Myocyte (in vitro differentiated cells): ENCODE data around the gene WDR87. TPM values are rescaled to one million over a fixed set of nuclear protein-coding genes. Genes with fewer than 3 reads are reported as not detected.
"Not testable (repeated sequence)": the region's sequence is repeated elsewhere in the genome, so short reads cannot be mapped to it uniquely, and the experiment has no call there.

Source experiments
- DNase-seq: peaks from one replicate; pipeline ENCODE4 v3.0.0-alpha.2; 2012; ENCODE audit warnings: low read depth
- total RNA-seq: library from RNA; depleted of rRNA; stranded (reverse); fragments of >200 nt; gene quantifications from 2 replicates; pipeline ENCODE4 v1.2.3, GENCODE V29; 2014

WDR87 gene
- total RNA-seq, 1 donor from 2014 or later, result not detected

- no peak for DNase-seq
Measured at GRCh38 chr19:37886571-37886970, 19.8 kb downstream of the WDR87 start.

- DNase-seq, result no peak
Measured at GRCh38 chr19:37885392-37885791, 21.0 kb downstream of the WDR87 start.

- DNase-seq, result no peak
Measured at GRCh38 chr19:37877147-37877546, 29.2 kb downstream of the WDR87 start.

GRCh38 chr19:37876032-37876431 lies 30.4 kb downstream of the WDR87 start:
- no peak for DNase-seq

GRCh38 chr19:37874784-37875183 lies 31.6 kb downstream of the WDR87 start:
- no peak for DNase-seq

- DNase-seq, result no peak
Measured at GRCh38 chr19:37872383-37872782, 34.0 kb downstream of the WDR87 start.

- peak; percentile 54 for DNase-seq
Measured at GRCh38 chr19:37869766-37870340, 36.5 kb downstream of the WDR87 start.

GRCh38 chr19:37867831-37868230 lies 38.6 kb downstream of the WDR87 start:
- peak; percentile 71 for DNase-seq

GRCh38 chr19:37865930-37866329 lies 40.5 kb downstream of the WDR87 start:
- DNase-seq, result not testable (repeated sequence)

GRCh38 chr19:37864501-37864900 lies 41.9 kb downstream of the WDR87 start:
- DNase-seq, result no peak

GRCh38 chr19:37855098-37855497 lies 51.3 kb downstream of the WDR87 start:
- DNase-seq, result no peak

- peak; percentile 56 for DNase-seq
Measured at GRCh38 chr19:37845932-37846331, 60.5 kb downstream of the WDR87 start.

Other genes with a start within 250 kb of the WDR87 start
- 4.4 and 4.6 TPM in 2 replicates for gene ZNF607, start 186.8 kb downstream of the WDR87 start, total RNA-seq
- 4.6 and 13.0 TPM in 2 replicates for gene ZNF573, start 127.0 kb downstream of the WDR87 start, total RNA-seq
- gene SIPA1L3, start 614 bp upstream of the WDR87 start, total RNA-seq, result 15.1 and 17.0 TPM in 2 replicates